Mesenteric fat pad (tissue), 1 donor: Measurements from ENCODE around the gene SPTBN1. TPM values are rescaled to one million over a fixed set of nuclear protein-coding genes. Genes with fewer than 3 reads are reported as not detected.
"Not testable (repeated sequence)": the region's sequence is repeated elsewhere in the genome, so short reads cannot be mapped to it uniquely, and the experiment has no call there.

ENCODE experiments used
- DNase-seq: peaks from one replicate; pipeline ENCODE4 v3.0.0-alpha.2; 2020; ENCODE audit warnings: low spot score
- total RNA-seq: library from RNA; stranded (reverse); fragmentation: NEBNext Ultra II Directional; extraction: Animal tissue kit (Norgen Biotek cat#: 25700); gene quantifications from one replicate; pipeline ENCODE4 v1.2.1, GENCODE V29; 2021
- donor health status: DM: yes; HTN: yes; CAD: no.

The SPTBN1 gene
- total RNA-seq, 1 donor from 2014 or later, result 776 TPM

DNA sequence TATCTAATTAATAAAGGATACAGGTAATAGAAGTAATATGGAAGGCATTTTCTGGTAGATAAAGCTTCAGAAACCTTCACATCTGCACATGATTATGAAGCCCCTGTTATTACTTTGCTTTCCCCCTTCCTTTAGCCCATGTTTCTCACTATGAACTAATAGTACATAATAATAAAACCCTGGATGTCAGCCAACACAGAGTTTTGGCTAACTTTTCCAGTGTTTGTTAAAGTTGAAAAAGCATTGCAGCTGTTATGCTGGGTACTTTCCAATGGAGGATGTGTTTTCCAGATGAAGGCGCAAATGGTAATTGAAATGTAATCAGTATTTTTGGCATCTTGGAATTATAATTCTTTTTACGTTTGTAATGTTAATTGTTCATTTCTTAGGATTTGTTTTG lies 43.5 kb downstream of the SPTBN1 start:
- DNase-seq, result no peak

DNA sequence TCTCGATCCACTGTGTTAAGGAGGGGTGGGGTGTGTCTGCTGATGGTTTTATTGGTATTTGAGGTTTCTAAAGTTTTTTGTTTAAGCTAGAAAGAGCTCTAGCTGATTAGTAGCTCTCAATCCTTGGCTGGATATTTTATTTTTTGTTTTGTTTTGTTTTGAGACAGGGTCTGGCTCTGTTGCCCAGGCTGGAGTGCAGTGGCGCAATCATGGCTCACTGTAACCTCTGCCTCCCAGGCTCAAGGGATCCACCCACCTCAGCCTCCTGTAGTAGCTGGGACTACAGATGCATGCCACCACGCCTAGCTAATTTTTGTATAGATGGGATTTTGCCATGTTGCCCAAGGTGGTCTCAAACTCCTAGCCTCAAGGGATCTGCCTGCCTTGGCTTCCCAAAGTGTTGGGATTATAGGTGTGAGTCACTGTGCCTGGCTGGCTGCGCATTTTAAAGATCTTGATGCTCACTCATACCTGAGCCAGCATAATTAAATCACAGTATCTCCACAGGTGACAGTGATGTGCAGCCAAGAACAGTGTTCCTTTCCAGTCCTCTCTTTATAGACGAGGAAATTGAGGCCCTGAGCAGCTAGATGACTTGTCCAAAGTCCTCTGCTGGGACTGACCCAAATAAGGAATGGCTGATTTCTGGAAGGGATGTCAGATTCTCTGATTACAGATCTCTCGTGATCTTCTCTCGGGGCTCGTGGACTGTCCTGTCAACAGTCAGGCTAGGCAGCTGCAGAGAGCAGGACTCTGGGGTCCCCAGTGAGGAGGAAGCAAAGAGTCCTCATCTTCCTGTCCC lies 44.5 kb downstream of the SPTBN1 start:
- DNase-seq, result no peak

GRCh38 chr2:54502731-54503130 lies 46.6 kb downstream of the SPTBN1 start:
- DNase-seq, result no peak

GRCh38 chr2:54503192-54503591 lies 47.1 kb downstream of the SPTBN1 start:
- no peak for DNase-seq

DNA sequence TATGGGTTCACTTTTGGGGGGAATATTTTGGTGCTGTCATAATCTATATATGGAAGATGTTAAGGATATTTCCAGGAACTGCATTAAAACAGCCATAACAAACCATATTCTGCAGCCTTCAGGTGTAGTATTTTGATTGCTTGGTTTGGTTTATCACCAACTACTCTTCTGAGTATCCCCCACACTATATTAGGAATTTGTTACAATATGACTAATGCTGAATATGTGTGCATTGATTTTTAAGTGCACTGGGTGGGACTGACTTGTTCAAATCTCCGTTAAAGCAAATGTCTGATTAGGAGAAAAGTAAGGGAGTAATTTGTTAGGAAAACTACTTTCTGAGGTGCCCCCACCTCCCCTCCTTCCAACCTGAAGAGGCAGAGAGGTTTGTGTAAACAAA lies 47.7 kb downstream of the SPTBN1 start:
- DNase-seq, result no peak

- no peak for DNase-seq
These were observed 48.7 kb downstream of the SPTBN1 start for GRCh38 chr2:54504866-54505265.

DNA sequence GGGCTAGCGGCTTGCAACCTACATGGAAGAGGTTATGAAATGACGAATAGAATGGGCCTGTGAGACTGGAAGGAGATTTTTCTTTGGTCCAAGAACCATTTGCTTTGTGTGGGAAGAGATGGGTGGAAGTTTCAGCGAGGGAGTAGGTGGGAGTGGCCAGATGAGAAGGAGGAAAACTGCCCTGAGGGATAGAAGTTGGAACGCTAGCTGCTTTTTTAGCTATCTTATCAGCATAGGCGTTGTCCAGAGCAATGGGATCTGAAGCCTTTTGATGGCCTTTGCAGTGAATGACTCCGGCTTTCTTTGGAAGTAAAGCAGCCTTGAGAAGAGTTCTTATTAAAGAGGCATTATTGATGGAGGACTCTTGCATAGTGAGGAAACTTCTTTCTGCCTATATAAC lies 52.4 kb downstream of the SPTBN1 start:
- no peak for DNase-seq

DNA sequence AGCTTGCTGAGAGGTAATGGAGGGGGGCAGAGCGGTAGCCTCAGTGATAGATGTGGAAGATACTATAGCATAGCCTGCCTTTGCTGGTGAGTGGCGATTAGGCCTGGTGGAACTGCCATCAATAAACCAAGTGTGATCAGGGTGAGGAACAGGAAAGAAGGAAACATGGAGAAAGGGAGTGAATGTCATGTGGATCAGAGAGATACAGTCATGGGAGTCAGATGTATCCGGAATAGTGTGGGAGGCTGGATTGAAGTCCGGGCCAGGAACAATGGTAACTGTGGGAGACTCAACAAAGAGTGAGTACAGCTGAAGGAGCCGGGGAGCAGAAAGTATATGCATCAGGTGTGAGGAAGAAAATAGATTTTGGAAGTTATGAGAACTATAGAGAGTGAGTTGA lies 52.9 kb downstream of the SPTBN1 start:
- not testable (repeated sequence) for DNase-seq

GRCh38 chr2:54510916-54511315 lies 54.8 kb downstream of the SPTBN1 start:
- DNase-seq, result no peak

DNA sequence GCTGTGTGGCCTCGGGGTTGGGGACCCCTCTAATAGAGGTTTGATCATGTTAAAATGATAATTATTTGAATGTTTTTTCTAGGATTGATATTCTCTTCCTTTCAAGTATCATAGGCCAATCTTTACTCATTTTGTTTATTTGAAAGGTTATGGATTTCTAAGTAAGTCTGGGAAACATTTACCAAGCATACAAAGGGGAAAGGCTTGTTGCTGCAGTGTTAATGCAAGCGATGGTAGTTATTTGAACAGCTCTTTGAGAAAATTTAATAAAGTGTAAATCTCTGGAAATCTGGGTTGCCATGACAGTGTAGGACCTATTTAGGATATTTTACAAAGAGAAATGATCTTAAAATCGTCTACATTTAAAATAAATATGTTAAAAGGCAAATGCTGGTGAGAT lies 56.1 kb downstream of the SPTBN1 start:
- no peak for DNase-seq

DNA sequence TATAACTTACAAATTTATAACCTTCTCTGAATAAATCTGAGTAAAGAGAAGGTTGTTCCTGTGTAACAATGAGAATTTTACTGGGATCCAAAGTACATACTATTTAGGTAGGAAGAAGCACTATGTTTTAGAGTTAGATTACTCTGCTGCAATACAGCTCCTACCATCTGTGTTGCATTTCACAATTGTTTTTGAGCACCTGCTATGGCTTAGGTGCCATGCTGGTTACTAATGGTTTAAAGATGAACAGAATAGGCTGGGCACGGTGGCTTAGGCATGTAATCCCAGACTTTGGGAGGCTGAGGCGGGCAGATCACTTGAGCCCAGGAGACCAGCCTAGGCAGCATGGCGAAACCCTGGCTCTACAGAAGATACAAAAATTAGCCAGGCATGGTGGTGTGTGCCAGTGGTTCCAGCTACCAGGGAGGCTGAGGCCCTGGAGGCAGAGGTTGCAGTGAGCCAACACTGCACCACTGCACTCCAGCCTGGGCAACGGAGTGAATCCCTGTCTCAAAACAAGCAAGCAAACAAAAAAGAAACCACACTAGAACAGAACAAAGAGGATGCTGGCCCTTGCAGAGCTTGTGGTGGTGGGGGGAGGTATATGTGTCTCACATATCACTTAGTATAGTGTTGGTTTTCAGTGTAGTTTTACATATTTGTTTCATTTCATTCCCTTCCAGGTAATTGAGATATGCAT lies 56.7 kb downstream of the SPTBN1 start:
- DNase-seq, result no peak

DNA sequence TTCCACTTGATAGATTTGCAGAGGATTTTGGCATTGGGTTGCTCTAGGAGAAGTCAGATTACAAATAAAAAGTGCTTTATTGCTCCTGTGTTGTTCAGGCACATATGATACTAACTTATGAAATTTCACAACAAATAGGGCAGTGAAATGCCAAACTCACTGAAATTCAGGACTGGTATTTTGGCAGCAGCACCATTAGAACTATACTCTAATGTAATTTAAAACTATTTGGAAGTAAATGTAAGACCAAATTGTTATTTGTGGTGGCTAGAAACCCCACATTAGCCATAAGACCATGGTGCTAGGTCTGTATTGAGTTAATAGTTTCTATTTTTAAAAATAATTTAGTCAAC lies 57.2 kb downstream of the SPTBN1 start:
- no peak for DNase-seq

GRCh38 chr2:54514822-54515569 lies 58.9 kb downstream of the SPTBN1 start:
- DNase-seq, result no peak

DNA sequence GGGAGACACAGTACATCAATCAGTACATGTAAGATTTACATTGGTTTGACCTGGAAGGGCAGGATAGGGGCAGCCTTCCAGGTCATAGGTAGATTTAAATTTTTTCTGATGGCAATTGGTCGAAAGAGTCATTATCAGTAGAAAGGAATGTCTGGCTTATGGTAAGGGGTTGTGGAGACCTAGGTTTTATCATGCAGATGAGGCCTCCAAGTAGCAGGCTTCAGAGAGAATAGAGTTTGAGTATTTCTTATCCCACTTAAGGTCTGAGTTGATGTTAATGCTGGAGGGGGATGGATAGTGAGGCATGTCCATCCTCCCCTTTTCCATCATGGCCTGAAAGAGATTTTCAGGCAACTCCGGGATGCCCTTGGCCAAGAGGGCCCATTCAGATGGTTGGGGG lies 60.7 kb downstream of the SPTBN1 start:
- DNase-seq, result no peak

GRCh38 chr2:54518016-54518415 lies 61.9 kb downstream of the SPTBN1 start:
- DNase-seq, result not testable (repeated sequence)

- no peak for DNase-seq
These were observed 62.3 kb downstream of the SPTBN1 start for GRCh38 chr2:54518430-54518829.

GRCh38 chr2:54519841-54520459 lies 63.8 kb downstream of the SPTBN1 start:
- no peak for DNase-seq

DNA sequence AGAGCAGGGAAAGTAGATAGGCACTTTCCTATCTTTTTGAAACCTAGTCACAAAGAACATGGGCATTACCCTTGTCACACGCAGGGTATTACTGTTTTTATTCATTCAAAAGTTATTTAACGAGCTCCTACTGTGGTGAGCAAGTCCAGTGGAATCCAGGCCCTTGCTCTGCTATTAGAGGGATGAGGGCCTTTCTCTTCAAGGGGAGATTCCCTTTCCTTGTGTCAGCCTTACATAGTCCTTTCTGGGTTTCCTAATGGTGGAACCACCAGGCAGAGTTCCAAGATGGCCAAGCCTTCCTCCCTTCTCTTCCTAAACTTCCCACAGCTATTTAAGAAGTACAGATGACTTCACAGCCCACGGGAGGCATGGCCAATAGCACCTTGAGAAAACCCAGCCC lies 64.6 kb downstream of the SPTBN1 start:
- no peak for DNase-seq

DNA sequence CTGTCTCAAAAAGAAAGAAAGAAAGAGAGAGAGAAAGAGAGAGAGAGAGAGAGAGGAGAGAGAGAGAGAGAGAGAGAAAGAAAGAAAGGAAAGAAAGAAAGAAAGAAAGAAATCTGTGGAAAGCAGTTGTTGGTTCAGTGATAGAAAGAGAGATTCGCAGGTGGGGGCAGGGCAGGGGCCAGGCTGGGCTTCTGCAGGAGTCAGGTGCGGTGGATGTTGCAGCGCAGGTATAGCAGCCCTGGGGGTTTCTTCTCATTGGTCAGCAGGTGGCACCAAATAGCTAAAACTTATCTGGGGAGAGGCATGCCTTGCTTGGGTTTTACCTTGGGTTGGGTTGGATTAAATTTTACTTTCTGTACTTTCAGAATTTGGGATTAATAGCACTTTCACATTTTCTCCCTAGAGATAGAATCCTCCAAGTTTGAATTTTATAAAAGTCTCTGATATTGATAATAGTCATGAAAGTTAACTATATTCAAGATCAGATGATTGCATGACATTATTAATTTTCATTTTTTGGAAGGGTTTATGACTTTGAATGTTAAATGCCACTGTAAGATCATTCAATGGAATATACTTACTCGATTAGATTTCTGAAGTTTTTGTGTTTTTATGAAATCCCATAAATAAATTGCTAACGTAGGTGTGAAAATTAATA lies 66.6 kb downstream of the SPTBN1 start:
- no peak for DNase-seq

- DNase-seq, result no peak
These were observed 67.3 kb downstream of the SPTBN1 start for GRCh38 chr2:54523324-54523959.
